Dermis lymphatic vessel endothelial cell (primary cell): ENCODE measurements around the gene ABCE1. TPM values are rescaled to one million over a fixed set of nuclear protein-coding genes. Genes with fewer than 3 reads are reported as not detected.

Experiments used
- total RNA-seq: library from RNA; depleted of rRNA; stranded (reverse); fragments of >200 nt; gene quantifications from 2 replicates; pipeline ENCODE4 v1.2.1, GENCODE V29; 2014

The ABCE1 gene
- 88.8 and 144 TPM in 2 replicates for total RNA-seq

DNA sequence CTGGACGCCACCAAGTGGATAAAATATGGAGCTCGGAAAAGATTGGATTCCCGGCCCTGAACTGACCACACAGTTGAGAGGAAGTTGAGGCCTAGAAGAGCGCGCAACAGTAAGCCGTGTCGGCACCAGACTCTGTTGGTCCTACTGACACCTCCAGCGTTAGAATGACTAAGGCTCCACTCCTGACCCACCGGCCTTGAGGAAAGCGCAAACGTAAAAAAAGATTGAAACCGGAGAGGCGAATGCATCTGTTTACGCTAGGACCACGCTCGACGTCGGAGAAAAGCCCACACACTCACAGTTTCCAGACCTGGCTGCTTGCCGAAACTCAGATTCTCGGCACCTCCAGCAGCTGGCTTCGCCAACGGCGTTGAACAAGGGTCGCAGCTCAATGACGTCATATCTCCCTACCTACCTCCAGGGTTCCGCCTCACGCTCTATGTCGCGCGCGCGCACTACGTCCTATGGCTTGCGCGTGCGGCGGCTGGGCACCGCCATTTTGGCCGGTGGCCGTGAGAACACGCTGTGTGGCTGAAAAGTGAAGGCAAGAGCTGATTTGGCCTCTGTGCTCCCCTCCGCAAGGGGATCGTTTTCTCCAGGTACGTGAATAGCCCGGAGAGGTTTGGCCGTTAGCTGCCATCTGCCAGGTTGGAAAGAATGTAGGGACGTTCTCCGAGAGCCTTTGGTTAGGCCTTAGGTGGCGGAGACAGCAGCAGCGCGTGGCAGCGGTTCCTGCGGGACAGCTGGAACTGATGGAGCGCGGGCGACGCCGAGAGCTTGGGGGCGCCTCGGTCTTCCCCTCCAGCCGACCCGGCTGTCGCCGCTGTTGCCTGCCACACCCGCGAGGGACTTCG lies at the start of gene ABCE1, which contains the start of gene ANAPC10:
ABCE1 (plus strand) TSS at position 491 of the 854 bp plus-strand sequence. CDS start 6,102 bp downstream, outside the sequence.
ANAPC10 (minus strand) TSS at position 376 of the 854 bp plus-strand sequence. CDS start 2,097 bp downstream, outside the sequence.

Other genes with a start within 250 kb of the ABCE1 start
- gene ANAPC10, start 115 bp upstream of the ABCE1 start, total RNA-seq, result 20.0 and 25.2 TPM in 2 replicates
- gene OTUD4, start 82.3 kb downstream of the ABCE1 start, total RNA-seq, result 21.3 and 23.3 TPM in 2 replicates